AG04450 (cell line): ENCODE results near the gene ISOC2. TPM values are rescaled to one million over a fixed set of nuclear protein-coding genes. Genes with fewer than 3 reads are reported as not detected.
"Not testable (repeated sequence)": the region's sequence is repeated elsewhere in the genome, so short reads cannot be mapped to it uniquely, and the experiment has no call there.

Experiments
- CTCF ChIA-PET: fragments of 300-600, 350-600 bp; formaldehyde crosslinking; extraction: SDS; loops from one replicate; lab custom pipeline; 2022; ENCODE audit warnings: antibody characterized with exemption, inconsistent platforms; lab: Charles Lee
- POLR2A ChIA-PET: fragments of 350-600 bp; formaldehyde crosslinking; extraction: SDS; loops from one replicate; lab custom pipeline; 2021; ENCODE audit warnings: antibody characterized with exemption, inconsistent platforms; lab: Yijun Ruan, JAX
- DNase-seq: peaks from one replicate; pipeline ENCODE4 v3.0.0-alpha.2; 2011; ENCODE audit warnings: low read depth, low spot score
- H3K27ac ChIP-seq: one replicate; pipeline ENCODE4 v1.5.1; 2012; ENCODE audit warnings: low read depth, low read length, control low read depth
- H3K27me3 ChIP-seq: one replicate; pipeline ENCODE4 v1.6.0; 2012; ENCODE audit warnings: low read length; ENCODE audit not compliant: control insufficient read depth, insufficient read depth
- H3K4me3 ChIP-seq: 2 replicates; pipeline ENCODE4 v1.5.1; 2011; ENCODE audit warnings: mild to moderate bottlenecking, low read depth, low read length, control low read depth
- H3K9me3 ChIP-seq: 2 replicates; pipeline ENCODE4 v1.5.1; 2012; ENCODE audit warnings: low read length; ENCODE audit not compliant: control insufficient read depth, insufficient read depth
- polyA plus RNA-seq: library from polyadenylated mRNA; depleted of rRNA; stranded (reverse); fragments of >200 nt; gene quantifications from 2 replicates; pipeline ENCODE4 v1.2.3, GENCODE V29; 2011
- TF ChIP-seq, protein P1 (sequence below): IDR thresholded peaks from 2 replicates; pipeline ENCODE4 v1.5.1; 2011; ENCODE audit warnings: low read depth, low read length, control low read depth, inconsistent platforms

Gene ISOC2
- polyA plus RNA-seq, 1 experiment = 45.1 TPM

GRCh38 chr19:55451163-55451964 is 10.1 kb downstream of the ISOC2 start:
- POLR2A ChIA-PET = no interaction called here

GRCh38 chr19:55449469-55449868 is 12.0 kb downstream of the ISOC2 start:
- POLR2A ChIA-PET = interaction anchor here (1.3 kb wide), 1 partner anchor 42 kb away, joined by 4 read pairs; the partner anchor contains the start of gene UBE2S

More at GRCh38 chr19:55451163-55451964, 10.1 kb downstream of the ISOC2 start:
- H3K9me3 ChIP-seq = peaks cover 7% of the 10 kb centered on the region; the same call in 1 of the 2 replicates
- no peak overlapping the region for H3K27ac ChIP-seq
- TF ChIP-seq, protein P1, sequence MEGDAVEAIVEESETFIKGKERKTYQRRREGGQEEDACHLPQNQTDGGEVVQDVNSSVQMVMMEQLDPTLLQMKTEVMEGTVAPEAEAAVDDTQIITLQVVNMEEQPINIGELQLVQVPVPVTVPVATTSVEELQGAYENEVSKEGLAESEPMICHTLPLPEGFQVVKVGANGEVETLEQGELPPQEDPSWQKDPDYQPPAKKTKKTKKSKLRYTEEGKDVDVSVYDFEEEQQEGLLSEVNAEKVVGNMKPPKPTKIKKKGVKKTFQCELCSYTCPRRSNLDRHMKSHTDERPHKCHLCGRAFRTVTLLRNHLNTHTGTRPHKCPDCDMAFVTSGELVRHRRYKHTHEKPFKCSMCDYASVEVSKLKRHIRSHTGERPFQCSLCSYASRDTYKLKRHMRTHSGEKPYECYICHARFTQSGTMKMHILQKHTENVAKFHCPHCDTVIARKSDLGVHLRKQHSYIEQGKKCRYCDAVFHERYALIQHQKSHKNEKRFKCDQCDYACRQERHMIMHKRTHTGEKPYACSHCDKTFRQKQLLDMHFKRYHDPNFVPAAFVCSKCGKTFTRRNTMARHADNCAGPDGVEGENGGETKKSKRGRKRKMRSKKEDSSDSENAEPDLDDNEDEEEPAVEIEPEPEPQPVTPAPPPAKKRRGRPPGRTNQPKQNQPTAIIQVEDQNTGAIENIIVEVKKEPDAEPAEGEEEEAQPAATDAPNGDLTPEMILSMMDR = no peak
- H3K27me3 ChIP-seq = peaks cover 41% of the 10 kb centered on the region
- CTCF ChIA-PET = interaction anchor here (2.1 kb wide), 1 partner anchor 16 kb away, joined by 6 read pairs; no protein-coding TSS in a partner anchor
- peak overlapping the region; percentile 13; the same call in 1 of the 2 replicates for H3K4me3 ChIP-seq
- no peak for DNase-seq

GRCh38 chr19:55448175-55448490 is 13.3 kb downstream of the ISOC2 start:
- H3K4me3 ChIP-seq, H3K27ac ChIP-seq, H3K9me3 ChIP-seq, POLR2A ChIA-PET, DNase-seq, CTCF ChIA-PET: not testable (repeated sequence)
- peaks cover 64% of the 10 kb centered on the region for H3K27me3 ChIP-seq

More at GRCh38 chr19:55449469-55449868, 12.0 kb downstream of the ISOC2 start:
- CTCF ChIA-PET = interaction anchor here (0.5 kb wide), 1 partner anchor 180 kb away, joined by 3 read pairs; no protein-coding TSS in a partner anchor
- DNase-seq = no peak
- H3K4me3 ChIP-seq = no peak overlapping the region
- TF ChIP-seq, protein P1 = no peak
- peaks cover 54% of the 10 kb centered on the region for H3K27me3 ChIP-seq
- no peak overlapping the region for H3K27ac ChIP-seq
- peaks cover 7% of the 10 kb centered on the region; the same call in 1 of the 2 replicates for H3K9me3 ChIP-seq

DNA sequence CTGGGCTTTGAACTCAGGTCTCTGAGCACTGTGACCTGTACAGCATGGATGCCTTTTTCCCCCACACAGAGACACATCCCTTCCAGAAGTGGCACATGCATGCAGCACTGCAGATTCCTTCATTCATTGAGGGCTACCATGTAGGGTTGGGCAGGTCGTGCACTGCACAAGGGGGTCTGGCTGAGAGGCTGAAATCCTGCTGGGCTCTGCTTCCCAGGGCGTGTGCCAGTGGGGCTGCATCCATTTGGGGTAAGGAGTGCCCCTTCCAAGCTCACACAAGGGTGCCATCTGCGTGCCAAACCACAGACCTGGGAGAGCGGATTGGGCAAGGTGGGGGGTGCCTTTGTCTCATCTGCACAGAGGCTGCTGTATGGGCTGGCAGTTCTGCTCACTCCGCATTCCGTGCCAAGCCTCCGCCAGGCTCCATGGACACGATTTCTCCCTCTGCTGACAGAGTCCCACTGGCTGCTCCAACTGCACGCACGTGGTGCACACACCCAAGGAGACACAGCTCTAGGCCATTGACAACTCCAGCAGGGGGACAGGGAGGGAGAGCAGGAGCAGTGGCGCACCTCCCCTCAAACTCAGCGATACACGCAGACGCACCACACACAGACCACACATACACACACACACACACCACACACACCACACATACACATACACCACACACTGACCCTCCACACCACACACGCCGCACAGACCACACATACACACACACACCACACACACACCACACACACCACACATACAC is 13.8 kb downstream of the ISOC2 start:
- peaks cover 64% of the 10 kb centered on the region for H3K27me3 ChIP-seq
- ChIA-PET CTCF (interaction anchor here (1.0 kb wide), 1 partner anchor 56 kb away, joined by 3 read pairs; no protein-coding TSS in a partner anchor), POLR2A (no interaction called here)
- TF ChIP-seq, protein P1 = no peak
- DNase-seq = no peak
- no peak overlapping the region for H3K4me3 ChIP-seq
- H3K9me3 ChIP-seq = peaks cover 7% of the 10 kb centered on the region; the same call in 1 of the 2 replicates
- no peak overlapping the region for H3K27ac ChIP-seq

- ChIA-PET CTCF (no interaction called here), POLR2A (interaction anchor here (0.7 kb wide), 1 partner anchor 39 kb away, joined by 8 read pairs; no protein-coding TSS in a partner anchor)
- no peak for DNase-seq
- H3K27me3 ChIP-seq = peaks cover 64% of the 10 kb centered on the region
- H3K27ac ChIP-seq = no peak overlapping the region
- peaks cover 7% of the 10 kb centered on the region; the same call in 1 of the 2 replicates for H3K9me3 ChIP-seq
- TF ChIP-seq, protein P1 = no peak
- no peak overlapping the region for H3K4me3 ChIP-seq
Observed at GRCh38 chr19:55446060-55446459, 15.4 kb downstream of the ISOC2 start.
